RWPE2 (cell line): Measurements from ENCODE around the gene EEF1AKMT3.
A peak's percentile ranks its signal among the peaks of the same experiment; 100 is the strongest.

Experiments used
- ATAC-seq: fragments of 200-7000 bp; cut with Tn5 transposase; 3 replicates; pipeline ENCODE4 v1.9.1; 2021; ENCODE audit warnings: low read depth
- DNase-seq: peaks from one replicate; pipeline ENCODE4 v3.0.0-alpha.2; 2020; ENCODE audit warnings: low spot score
- H3K27ac ChIP-seq: fragments of 450-650 bp; 2 replicates; pipeline ENCODE4 v1.5.1; 2017; ENCODE audit warnings: mild to moderate bottlenecking; ENCODE audit not compliant: poor library complexity, severe bottlenecking
- H3K27me3 ChIP-seq: fragments of 250-450 bp; sonication (Bioruptor Pico); 2 replicates; pipeline ENCODE4 v1.5.1; 2021; ENCODE audit warnings: mild to moderate bottlenecking, moderate library complexity; ENCODE audit not compliant: insufficient read depth, poor library complexity, severe bottlenecking
- H3K36me3 ChIP-seq: fragments of 250-450 bp; sonication (Bioruptor Pico); 2 replicates; pipeline ENCODE4 v1.5.1; 2020; ENCODE audit warnings: low read depth, mild to moderate bottlenecking, moderate library complexity
- H3K4me1 ChIP-seq: fragments of 250-450 bp; sonication (Bioruptor Pico); 2 replicates; pipeline ENCODE4 v1.5.1; 2021; ENCODE audit warnings: mild to moderate bottlenecking, moderate library complexity; ENCODE audit not compliant: insufficient read depth, poor library complexity, severe bottlenecking
- H3K4me3 ChIP-seq: fragments of 250-450 bp; sonication (Bioruptor Pico); 2 replicates; pipeline ENCODE4 v1.5.1; 2021; ENCODE audit warnings: mild to moderate bottlenecking, moderate library complexity; ENCODE audit not compliant: severe bottlenecking
- H3K9me3 ChIP-seq: fragments of 250-450 bp; sonication (Bioruptor Pico); 2 replicates; pipeline ENCODE4 v1.5.1; 2021; ENCODE audit warnings: mild to moderate bottlenecking, moderate library complexity; ENCODE audit not compliant: severe bottlenecking
- CTCF ChIP-seq: fragments of 450-650 bp; IDR thresholded peaks from one replicate; pipeline ENCODE4 v1.5.1; 2017; ENCODE audit warnings: mild to moderate bottlenecking, moderate library complexity; ENCODE audit not compliant: poor library complexity, severe bottlenecking

EEF1AKMT3 gene

GRCh38 chr12:57741844-57742738, 30.3 kb upstream of the EEF1AKMT3 start:
- peaks cover 31% of the 10 kb centered on the region for H3K27me3 ChIP-seq
- no peaks in the 10 kb centered on the region for H3K9me3 ChIP-seq
- H3K27ac ChIP-seq = no peak overlapping the region
- H3K36me3 ChIP-seq = peaks cover 11% of the 10 kb centered on the region
- DNase-seq = no peak
- TF ChIP-seq CTCF = no peak
- H3K4me3 ChIP-seq = no peak overlapping the region
- peaks cover 9% of the 10 kb centered on the region for H3K4me1 ChIP-seq
- no peak for ATAC-seq

GRCh38 chr12:57743769-57744168, 28.6 kb upstream of the EEF1AKMT3 start:
- Histone ChIP-seq H3K36me3 (peaks cover 26% of the 10 kb centered on the region), H3K4me1 (peaks cover 9% of the 10 kb centered on the region), H3K9me3 (no peaks in the 10 kb centered on the region), H3K4me3 (peak overlapping the region; percentile 74), H3K27ac (no peak overlapping the region), H3K27me3 (peaks cover 18% of the 10 kb centered on the region)
- no peak for ATAC-seq
- TF ChIP-seq CTCF = no peak
- no peak for DNase-seq

GRCh38 chr12:57744194-57744776, 28.1 kb upstream of the EEF1AKMT3 start:
- peaks cover 9% of the 10 kb centered on the region for H3K4me1 ChIP-seq
- H3K27ac ChIP-seq = peak overlapping the region; percentile 80
- ATAC-seq (peak; percentile 49), DNase-seq (no peak)
- peak overlapping the region; percentile 74 for H3K4me3 ChIP-seq
- peaks cover 13% of the 10 kb centered on the region for H3K27me3 ChIP-seq
- TF ChIP-seq CTCF = no peak
- no peaks in the 10 kb centered on the region for H3K9me3 ChIP-seq
- H3K36me3 ChIP-seq = peaks cover 31% of the 10 kb centered on the region

- Histone ChIP-seq H3K4me3 (peak within 1 kb of the TSS; percentile 74), H3K27ac (peak within 1 kb of the TSS; percentile 80), H3K9me3 (no peaks in the 10 kb centered on the region), H3K27me3 (peaks cover 6% of the 10 kb centered on the region), H3K4me1 (peaks cover 9% of the 10 kb centered on the region), H3K36me3 (peaks cover 38% of the 10 kb centered on the region)
- DNase-seq (peak; percentile 98), ATAC-seq (peak; percentile 92)
- TF ChIP-seq CTCF = no peak
These were observed 27.5 kb upstream of the EEF1AKMT3 start, which contains the start of gene TSPAN31 for GRCh38 chr12:57744777-57745484. Gene TSPAN31 (plus strand): TSS chr12:57745039. CDS start chr12:57745155, 116 bp downstream.
